H9 (cell line): ENCODE data around the gene ANTKMT. TPM values are rescaled to one million over a fixed set of nuclear protein-coding genes. Genes with fewer than 3 reads are reported as not detected.

Experiments
- DNase-seq: peaks from one replicate; pipeline ENCODE4 v3.0.0-alpha.2; 2017
- H2AFZ ChIP-seq: one replicate; pipeline ENCODE4 v1.6.1; 2013; ENCODE audit warnings: mild to moderate bottlenecking, low read length, control low read depth, moderate library complexity
- H2AK5ac ChIP-seq: 2 replicates; pipeline ENCODE4 v1.6.1; 2013; ENCODE audit warnings: low read length, control low read depth, mixed read lengths; ENCODE audit not compliant: insufficient read length
- H2BK120ac ChIP-seq: one replicate; pipeline ENCODE4 v1.6.1; 2013; ENCODE audit warnings: low read depth, mild to moderate bottlenecking, low read length, control low read depth, inconsistent platforms; ENCODE audit not compliant: poor library complexity, severe bottlenecking
- H2BK12ac ChIP-seq: 2 replicates; pipeline ENCODE4 v1.6.1; 2013; ENCODE audit warnings: low read length, control low read depth, mixed read lengths, low read depth; ENCODE audit not compliant: insufficient read length
- H2BK15ac ChIP-seq: 2 replicates; pipeline ENCODE4 v1.6.1; 2013; ENCODE audit warnings: low read depth, low read length, control low read depth
- H2BK20ac ChIP-seq: one replicate; pipeline ENCODE4 v1.6.1; 2013; ENCODE audit warnings: low read depth, mild to moderate bottlenecking, low read length, control low read depth, inconsistent platforms; ENCODE audit not compliant: poor library complexity, severe bottlenecking
- H2BK5ac ChIP-seq: 2 replicates; pipeline ENCODE4 v1.6.1; 2013; ENCODE audit warnings: low read length, control low read depth, mixed read lengths; ENCODE audit not compliant: insufficient read length
- H3K14ac ChIP-seq: 2 replicates; pipeline ENCODE4 v1.6.1; 2013; ENCODE audit warnings: low read length, control low read depth; ENCODE audit not compliant: insufficient read depth
- H3K18ac ChIP-seq: 2 replicates; pipeline ENCODE4 v1.6.1; 2013; ENCODE audit warnings: low read depth, mild to moderate bottlenecking, mixed read lengths, low read length, control low read depth; ENCODE audit not compliant: insufficient read length
- H3K23ac ChIP-seq: 2 replicates; pipeline ENCODE4 v1.6.1; 2013; ENCODE audit warnings: low read length, control low read depth, mixed read lengths, low read depth; ENCODE audit not compliant: insufficient read length
- H3K23me2 ChIP-seq: 2 replicates; pipeline ENCODE4 v1.6.1; 2013; ENCODE audit warnings: low read depth, mild to moderate bottlenecking, mixed read lengths, low read length, control low read depth; ENCODE audit not compliant: insufficient read length, poor library complexity, severe bottlenecking
- H3K27ac ChIP-seq: 2 replicates; pipeline ENCODE4 v1.5.1; 2013; ENCODE audit warnings: low read length, control low read depth, mixed read lengths, low read depth; ENCODE audit not compliant: insufficient read length
- H3K27me3 ChIP-seq: 2 replicates; pipeline ENCODE4 v1.6.1; 2013; ENCODE audit warnings: low read length, control low read depth, inconsistent platforms; ENCODE audit not compliant: insufficient read depth
- H3K4ac ChIP-seq: 2 replicates; pipeline ENCODE4 v1.6.1; 2013; ENCODE audit warnings: low read depth, mild to moderate bottlenecking, control low read depth, inconsistent platforms, low read length, moderate library complexity
- H3K4me1 ChIP-seq: 2 replicates; pipeline ENCODE4 v1.6.1; 2013; ENCODE audit warnings: low read length, control low read depth, inconsistent platforms; ENCODE audit not compliant: insufficient read depth
- H3K4me2 ChIP-seq: 2 replicates; pipeline ENCODE4 v1.6.1; 2013; ENCODE audit warnings: low read length, control low read depth, mixed read lengths; ENCODE audit not compliant: insufficient read length, insufficient read depth
- H3K56ac ChIP-seq: 2 replicates; pipeline ENCODE4 v1.6.1; 2013; ENCODE audit warnings: low read depth, mild to moderate bottlenecking, mixed read lengths, low read length, control low read depth; ENCODE audit not compliant: insufficient read length
- H3K79me1 ChIP-seq: 2 replicates; pipeline ENCODE4 v1.6.1; 2013; ENCODE audit warnings: low read depth, mild to moderate bottlenecking, moderate library complexity, low read length, control low read depth, inconsistent platforms; ENCODE audit not compliant: insufficient read depth, poor library complexity, severe bottlenecking
- H3K79me2 ChIP-seq: 2 replicates; pipeline ENCODE4 v1.6.1; 2013; ENCODE audit warnings: low read length, control low read depth, inconsistent platforms; ENCODE audit not compliant: insufficient read depth
- H3K9ac ChIP-seq: 2 replicates; pipeline ENCODE4 v1.6.1; 2013; ENCODE audit warnings: low read length, control low read depth, mixed read lengths; ENCODE audit not compliant: insufficient read length; ENCODE audit errors: extremely low read depth
- H3K9me3 ChIP-seq: one replicate; pipeline ENCODE4 v1.6.1; 2013; ENCODE audit warnings: low read depth, low read length, inconsistent platforms; ENCODE audit not compliant: control insufficient read depth
- H3T11ph ChIP-seq: one replicate; pipeline ENCODE4 v1.6.1; 2013; ENCODE audit warnings: mild to moderate bottlenecking, low read length, control low read depth, inconsistent platforms
- H4K20me1 ChIP-seq: one replicate; pipeline ENCODE4 v1.6.1; 2013; ENCODE audit not compliant: control insufficient read depth, insufficient read length, insufficient read depth
- H4K5ac ChIP-seq: 2 replicates; pipeline ENCODE4 v1.6.1; 2013; ENCODE audit warnings: low read depth, mild to moderate bottlenecking, mixed read lengths, low read length, control low read depth; ENCODE audit not compliant: insufficient read length
- H4K8ac ChIP-seq: replicated peaks from 2 replicates; pipeline ENCODE4 v1.6.1; 2013; ENCODE audit warnings: low read length, control low read depth, mixed read lengths, low read depth; ENCODE audit not compliant: insufficient read length
- H4K91ac ChIP-seq: 2 replicates; pipeline ENCODE4 v1.6.1; 2013; ENCODE audit warnings: low read depth, mild to moderate bottlenecking, moderate library complexity, mixed read lengths, low read length, control low read depth; ENCODE audit not compliant: insufficient read length
- H3K27ac Mint-ChIP-seq, 3 experiments: 2 replicates in 2 of 3; 3 replicates in 1 of 3; pipeline ENCODE4 v1.8.0; 2020 to 2021; ENCODE audit warnings: mixed read lengths in 3 of 3, mild to moderate bottlenecking in 1 of 3, moderate library complexity in 1 of 3
- H3K27me3 Mint-ChIP-seq: 2 replicates; pipeline ENCODE4 v1.8.0; 2021; ENCODE audit warnings: low read depth, mild to moderate bottlenecking, moderate library complexity, mixed read lengths
- H3K36me3 Mint-ChIP-seq, 3 experiments: 2 replicates in 2 of 3; 3 replicates in 1 of 3; pipeline ENCODE4 v1.8.0; 2020 to 2021; ENCODE audit warnings: low read depth in 3 of 3, mixed read lengths in 3 of 3; ENCODE audit not compliant: insufficient read depth in 1 of 3
- H3K4me1 Mint-ChIP-seq, 2 experiments: 2 replicates each; pipeline ENCODE4 v1.8.0; 2020; ENCODE audit warnings: mixed read lengths in 2 of 2
- H3K4me3 Mint-ChIP-seq, 2 experiments: 2 replicates in 1 of 2; 3 replicates in 1 of 2; pipeline ENCODE4 v1.8.0; 2020 to 2021; ENCODE audit warnings: mild to moderate bottlenecking in 2 of 2, mixed read lengths in 2 of 2, moderate library complexity in 1 of 2
- H3K9me3 Mint-ChIP-seq, 2 experiments: 2 replicates in 1 of 2; 3 replicates in 1 of 2; pipeline ENCODE4 v1.8.0; 2020; ENCODE audit warnings: mild to moderate bottlenecking in 2 of 2, mixed read lengths in 2 of 2, moderate library complexity in 1 of 2
- WGBS: extraction: QIAGEN DNeasy Blood & Tissue Kit; methylation state at CpG from one replicate; pipeline ENCODE4 v1.1.7; 2013; ENCODE audit warnings: missing lambda C conversion rate, low lambda C conversion rate, mixed read lengths; ENCODE audit not compliant: insufficient read length; ENCODE audit errors: extremely low coverage; 5-methylcytosine and 5-hydroxymethylcytosine counted together
- total RNA-seq: library from RNA; stranded (reverse); gene quantifications from 2 replicates; pipeline ENCODE4 v1.2.1, GENCODE V29; 2021
- TF ChIP-seq, protein P1 (sequence below): fragments of 200-600 bp; sonication (generic); conservative IDR thresholded peaks from 3 replicates; pipeline ENCODE4 v1.8.0; 2021; ENCODE audit warnings: antibody characterized with exemption, mild to moderate bottlenecking

ANTKMT gene
- total RNA-seq, 1 experiment from 2014 or later, result 31.5 TPM

DNA sequence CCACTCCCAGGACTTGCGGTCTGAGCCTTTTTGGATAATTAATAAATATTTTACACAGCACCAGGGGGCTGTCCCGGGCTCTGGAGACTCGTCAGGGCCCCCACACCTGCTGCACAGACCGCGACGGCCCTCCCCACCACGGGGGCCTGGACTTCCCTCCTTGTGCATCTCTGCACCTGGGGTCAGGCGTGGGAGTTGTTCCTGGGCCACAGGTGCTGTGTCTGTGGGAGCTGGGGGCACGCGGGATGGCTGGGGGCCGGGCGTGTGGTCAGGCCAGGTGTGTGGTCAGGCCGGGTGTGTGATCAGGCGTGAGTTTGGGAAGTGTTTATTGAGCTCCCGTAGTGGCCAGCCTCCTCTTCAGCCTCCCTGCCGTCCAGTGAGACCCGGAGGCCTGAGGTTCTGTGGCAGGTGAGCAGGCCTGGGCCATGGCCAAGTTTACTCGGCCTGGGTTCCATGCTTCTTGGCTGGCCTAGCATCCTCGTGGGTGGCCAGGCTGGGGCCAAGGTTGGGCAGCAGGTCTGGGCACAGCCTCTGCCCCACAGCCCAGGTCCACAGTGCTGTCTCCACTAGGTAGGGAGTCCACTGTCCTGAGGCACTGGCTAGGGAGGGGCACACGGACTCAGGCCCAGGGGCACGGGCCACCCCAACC is 42.6 kb upstream of the ANTKMT start:
- H2BK15ac ChIP-seq, result no peak overlapping the region
- no peak for DNase-seq
- no peak overlapping the region for H4K91ac ChIP-seq
- Mint-ChIP-seq H3K9me3 (no peaks in the 10 kb centered on the region), H3K36me3 (peaks cover 14 to 27% (median 21%) of the 10 kb centered on the region in 3 experiments; a peak in 6 of 7 replicates), H3K27ac (no peak overlapping the region), H3K27me3 (peaks cover 3% of the 10 kb centered on the region; the same call in 1 of the 2 replicates), H3K4me1 (peaks cover 23 to 41% of the 10 kb centered on the region in 2 experiments), H3K4me3 (no peak overlapping the region)
- no peak overlapping the region for H2AK5ac ChIP-seq
- no peak overlapping the region for H2BK120ac ChIP-seq
- H4K8ac ChIP-seq, result no peak overlapping the region
- no peak overlapping the region for H2AFZ ChIP-seq
- H3K18ac ChIP-seq, result no peak overlapping the region
- H3K14ac ChIP-seq, result no peak overlapping the region; the same call in 1 of the 2 replicates
- H3K79me1 ChIP-seq, result no peaks in the 10 kb centered on the region
- no peak overlapping the region for H3K56ac ChIP-seq
- H3K79me2 ChIP-seq, result peaks cover 2% of the 10 kb centered on the region; the same call in 1 of the 2 replicates
- no peak overlapping the region for H2BK12ac ChIP-seq
- H3K4me1 ChIP-seq, result no peaks in the 10 kb centered on the region
- no peaks in the 10 kb centered on the region for H3K27me3 ChIP-seq
- H3T11ph ChIP-seq, result no peak overlapping the region
- H3K23ac ChIP-seq, result no peak overlapping the region
- WGBS, result no CpG with 5 or more reads among the region's 21 CpGs
- peaks cover 15% of the 10 kb centered on the region for H3K23me2 ChIP-seq
- H3K27ac ChIP-seq, result no peak overlapping the region
- H3K4me2 ChIP-seq, result no peak overlapping the region
- no peak overlapping the region for H3K9ac ChIP-seq
- H2BK20ac ChIP-seq, result no peak overlapping the region
- H3K4ac ChIP-seq, result no peak overlapping the region
- H4K5ac ChIP-seq, result no peak overlapping the region
- H3K9me3 ChIP-seq, result no peaks in the 10 kb centered on the region
- TF ChIP-seq, protein P1, sequence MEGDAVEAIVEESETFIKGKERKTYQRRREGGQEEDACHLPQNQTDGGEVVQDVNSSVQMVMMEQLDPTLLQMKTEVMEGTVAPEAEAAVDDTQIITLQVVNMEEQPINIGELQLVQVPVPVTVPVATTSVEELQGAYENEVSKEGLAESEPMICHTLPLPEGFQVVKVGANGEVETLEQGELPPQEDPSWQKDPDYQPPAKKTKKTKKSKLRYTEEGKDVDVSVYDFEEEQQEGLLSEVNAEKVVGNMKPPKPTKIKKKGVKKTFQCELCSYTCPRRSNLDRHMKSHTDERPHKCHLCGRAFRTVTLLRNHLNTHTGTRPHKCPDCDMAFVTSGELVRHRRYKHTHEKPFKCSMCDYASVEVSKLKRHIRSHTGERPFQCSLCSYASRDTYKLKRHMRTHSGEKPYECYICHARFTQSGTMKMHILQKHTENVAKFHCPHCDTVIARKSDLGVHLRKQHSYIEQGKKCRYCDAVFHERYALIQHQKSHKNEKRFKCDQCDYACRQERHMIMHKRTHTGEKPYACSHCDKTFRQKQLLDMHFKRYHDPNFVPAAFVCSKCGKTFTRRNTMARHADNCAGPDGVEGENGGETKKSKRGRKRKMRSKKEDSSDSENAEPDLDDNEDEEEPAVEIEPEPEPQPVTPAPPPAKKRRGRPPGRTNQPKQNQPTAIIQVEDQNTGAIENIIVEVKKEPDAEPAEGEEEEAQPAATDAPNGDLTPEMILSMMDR, result no peak
- no peaks in the 10 kb centered on the region for H4K20me1 ChIP-seq
- no peak overlapping the region for H2BK5ac ChIP-seq
